Hepatocyte (in vitro differentiated cells): ENCODE measurements around the gene ZNF17.

Experiments
- EZH2phosphoT487 ChIP-seq: fragments of 200-600 bp; sonication (generic); IDR thresholded peaks from one replicate; pipeline ENCODE4 v1.6.1; 2018; ENCODE audit warnings: antibody characterized with exemption, mild to moderate bottlenecking, low read depth, moderate library complexity; ENCODE audit not compliant: unreplicated experiment, severe bottlenecking
- TF ChIP-seq, protein P1 (sequence below): fragments of 200-600 bp; sonication (generic); IDR thresholded peaks from 2 replicates; pipeline ENCODE4 v1.5.1; 2016; ENCODE audit warnings: antibody characterized with exemption, mild to moderate bottlenecking; ENCODE audit not compliant: poor library complexity

DNA sequence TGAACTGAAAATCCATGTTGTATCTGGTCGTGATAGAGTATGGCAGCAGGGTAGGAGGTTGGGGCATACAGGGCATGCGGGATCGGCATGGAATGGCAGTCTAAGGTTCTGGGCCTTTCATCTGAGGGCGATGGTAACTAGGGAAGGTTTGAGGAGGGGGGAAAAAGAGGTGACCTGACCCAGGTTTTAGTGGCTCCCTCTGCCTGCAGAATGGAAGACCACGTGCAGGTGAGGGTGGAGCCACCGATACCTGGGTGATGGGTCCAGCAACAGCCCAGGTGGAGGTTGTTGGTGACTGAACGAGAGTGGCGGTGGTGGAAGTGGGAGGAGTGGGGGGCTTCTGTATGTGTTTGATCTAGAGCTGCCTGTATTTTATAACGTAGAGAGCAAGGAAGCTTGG lies 28.0 kb downstream of the ZNF17 start:
- TF ChIP-seq, protein P1, sequence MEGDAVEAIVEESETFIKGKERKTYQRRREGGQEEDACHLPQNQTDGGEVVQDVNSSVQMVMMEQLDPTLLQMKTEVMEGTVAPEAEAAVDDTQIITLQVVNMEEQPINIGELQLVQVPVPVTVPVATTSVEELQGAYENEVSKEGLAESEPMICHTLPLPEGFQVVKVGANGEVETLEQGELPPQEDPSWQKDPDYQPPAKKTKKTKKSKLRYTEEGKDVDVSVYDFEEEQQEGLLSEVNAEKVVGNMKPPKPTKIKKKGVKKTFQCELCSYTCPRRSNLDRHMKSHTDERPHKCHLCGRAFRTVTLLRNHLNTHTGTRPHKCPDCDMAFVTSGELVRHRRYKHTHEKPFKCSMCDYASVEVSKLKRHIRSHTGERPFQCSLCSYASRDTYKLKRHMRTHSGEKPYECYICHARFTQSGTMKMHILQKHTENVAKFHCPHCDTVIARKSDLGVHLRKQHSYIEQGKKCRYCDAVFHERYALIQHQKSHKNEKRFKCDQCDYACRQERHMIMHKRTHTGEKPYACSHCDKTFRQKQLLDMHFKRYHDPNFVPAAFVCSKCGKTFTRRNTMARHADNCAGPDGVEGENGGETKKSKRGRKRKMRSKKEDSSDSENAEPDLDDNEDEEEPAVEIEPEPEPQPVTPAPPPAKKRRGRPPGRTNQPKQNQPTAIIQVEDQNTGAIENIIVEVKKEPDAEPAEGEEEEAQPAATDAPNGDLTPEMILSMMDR = no peak
- no peak for TF ChIP-seq EZH2phosphoT487
